Endothelial cell of umbilical vein (primary cell): ENCODE results near the gene PCSK6. TPM values are rescaled to one million over a fixed set of nuclear protein-coding genes. Genes with fewer than 3 reads are reported as not detected.

Experiments
- BruUV-seq: library from RNA; stranded (reverse); fragments of 400-500 nt; replicated peaks from 2 replicates; lab custom pipeline; 2021; lab: Mats Ljungman, UMichigan
- CTCF ChIA-PET: fragments of 300-600, 350-600 bp; sonication (Branson Sonifier 250); formaldehyde crosslinking; loops from one replicate; lab custom pipeline; 2021; ENCODE audit warnings: antibody characterized with exemption, inconsistent platforms; lab: Charles Lee
- POLR2A ChIA-PET: fragments of 300-600, 350-600 bp; sonication (Branson Sonifier 250); formaldehyde crosslinking; loops from one replicate; lab custom pipeline; 2021; ENCODE audit warnings: antibody characterized with exemption, inconsistent platforms; lab: Charles Lee
- DNase-seq: peaks from one replicate; pipeline ENCODE4 v3.0.0-alpha.2; 2011; ENCODE audit warnings: low read depth, low spot score
- FAIRE-seq: peaks from 2 replicates; lab custom pipeline; 2011; peaks lifted over from hg19 to GRCh38; lab: Jason Lieb, UNC
- H2AFZ ChIP-seq: 2 replicates; pipeline ENCODE4 v1.6.0; 2012; ENCODE audit warnings: low read depth, low read length, control low read depth, inconsistent platforms
- H3K27ac ChIP-seq: 2 replicates; pipeline ENCODE4 v1.5.1; 2011; ENCODE audit warnings: low read depth, mild to moderate bottlenecking, control low read depth, low read length, moderate library complexity; ENCODE audit not compliant: insufficient read depth
- H3K27me3 ChIP-seq, 2 experiments: 2 replicates each; pipeline versions ENCODE4 v1.6.0 to v1.6.1; 2011; ENCODE audit warnings: low read length in 2 of 2, mixed read lengths in 1 of 2; ENCODE audit not compliant: control insufficient read depth in 2 of 2, insufficient read depth in 2 of 2
- H3K36me3 ChIP-seq, 2 experiments: 2 replicates in 1 of 2; 3 replicates in 1 of 2; pipeline ENCODE4 v1.5.1; 2011; ENCODE audit warnings: low read length in 2 of 2, mild to moderate bottlenecking in 1 of 2, moderate library complexity in 1 of 2; ENCODE audit not compliant: control insufficient read depth in 2 of 2, insufficient read depth in 2 of 2; ENCODE audit errors: extremely low read depth in 1 of 2
- H3K4me1 ChIP-seq: 3 replicates; pipeline ENCODE4 v1.5.1; 2011; ENCODE audit warnings: mild to moderate bottlenecking, low read length; ENCODE audit not compliant: control insufficient read depth, insufficient read depth; ENCODE audit errors: extremely low read depth
- H3K4me2 ChIP-seq: 2 replicates; pipeline ENCODE4 v1.6.1; 2011; ENCODE audit warnings: low read length, control low read depth, mixed read lengths; ENCODE audit not compliant: insufficient read depth
- H3K4me3 ChIP-seq, 3 experiments: fragments of 200-600 bp in 1 of 3; sonication (generic), shearing (Covaris generic) in 1 of 3; replicated peaks in 1 of 3; 2 replicates each; pipeline ENCODE4 v1.5.1; 2011 to 2016; ENCODE audit warnings: control low read depth in 3 of 3, low read length in 3 of 3, mild to moderate bottlenecking in 2 of 3, inconsistent platforms in 1 of 3, low read depth in 1 of 3, moderate library complexity in 1 of 3; ENCODE audit not compliant: insufficient read depth in 1 of 3
- H3K79me2 ChIP-seq: 2 replicates; pipeline ENCODE4 v1.6.0; 2012; ENCODE audit warnings: low read length, inconsistent platforms; ENCODE audit not compliant: control insufficient read depth, insufficient read depth
- H3K9ac ChIP-seq: replicated peaks from 2 replicates; pipeline ENCODE3; 2011; ENCODE audit warnings: low read length, control low read depth; ENCODE audit not compliant: insufficient read depth; ENCODE audit errors: extremely low read depth
- H3K9me1 ChIP-seq: replicated peaks from 3 replicates; pipeline ENCODE4 v1.6.0; 2011; ENCODE audit warnings: mild to moderate bottlenecking, low read length; ENCODE audit not compliant: control insufficient read depth, insufficient read depth; ENCODE audit errors: extremely low read depth
- H3K9me3 ChIP-seq: replicated peaks from 2 replicates; pipeline ENCODE4 v1.5.1; 2012; ENCODE audit warnings: low read length, inconsistent platforms; ENCODE audit not compliant: control insufficient read depth, insufficient read depth
- H4K20me1 ChIP-seq: replicated peaks from 2 replicates; pipeline ENCODE3; 2011; ENCODE audit warnings: mild to moderate bottlenecking, low read length; ENCODE audit not compliant: control insufficient read depth, insufficient read depth; ENCODE audit errors: extremely low read depth
- EZH2 ChIP-seq: IDR thresholded peaks from 2 replicates; pipeline ENCODE4 v1.6.1; 2012; ENCODE audit warnings: borderline replicate concordance, low read depth, mild to moderate bottlenecking, moderate library complexity, low read length, inconsistent platforms; ENCODE audit not compliant: severe bottlenecking
- FOS ChIP-seq: IDR thresholded peaks from 2 replicates; pipeline ENCODE4 v1.6.1; 2011; ENCODE audit warnings: mild to moderate bottlenecking, low read length, moderate library complexity, borderline replicate concordance; ENCODE audit not compliant: insufficient read depth
- GATA2 ChIP-seq: IDR thresholded peaks from 2 replicates; pipeline ENCODE4 v1.7.0; 2011; ENCODE audit warnings: low read depth, mild to moderate bottlenecking, moderate library complexity, mixed read lengths, low read length; ENCODE audit not compliant: insufficient read length, insufficient read depth
- JUN ChIP-seq: IDR thresholded peaks from 2 replicates; pipeline ENCODE4 v1.6.1; 2011; ENCODE audit warnings: borderline replicate concordance, low read depth; ENCODE audit not compliant: insufficient read length, insufficient read depth
- MYC ChIP-seq: IDR thresholded peaks from one replicate; pipeline ENCODE4 v1.6.1; 2011; ENCODE audit warnings: mild to moderate bottlenecking, low read depth, low read length
- POLR2A ChIP-seq: IDR thresholded peaks from 2 replicates; pipeline ENCODE4 v1.6.1; 2012; ENCODE audit warnings: low read depth, mild to moderate bottlenecking, control low read depth, low read length
- POLR2AphosphoS5 ChIP-seq: IDR thresholded peaks from 2 replicates; pipeline ENCODE4 v1.6.1; 2012; ENCODE audit warnings: low read depth, mild to moderate bottlenecking, control low read depth, low read length, moderate library complexity; ENCODE audit not compliant: insufficient read depth
- dilution Hi-C: fragments of 300-500 bp; cut with MboI; formaldehyde crosslinking; loops from one replicate; pipeline ENCODE4 v1.15.0; 2019; ENCODE audit warnings: low sequenced_read_pairs; ENCODE audit not compliant: extremely low pct_ligation_motif_present
- intact Hi-C: fragments of 100-400 bp; cut with micrococcal nuclease; formaldehyde crosslinking; loops from one replicate; pipeline ENCODE4 v1.10.0; 2022
- polyA plus RNA-seq, 4 experiments: library from polyadenylated mRNA; depleted of rRNA in 3 of 4; stranded (reverse) in 3 of 4; unstranded in 1 of 4; fragments of >200 nt; gene quantifications; 2 replicates each; pipeline versions ENCODE4 v1.2.1 to v1.2.3, GENCODE V29; 2011 to 2012; ENCODE audit warnings: missing spikeins in 1 of 4
- total RNA-seq: library from RNA; stranded (reverse); gene quantifications from 2 replicates; pipeline ENCODE4 v1.2.3, GENCODE V29; 2021
- TF ChIP-seq, protein P1 (sequence below): IDR thresholded peaks from 2 replicates; pipeline ENCODE4 v1.6.1; 2011; ENCODE audit not compliant: insufficient read depth, insufficient read length
- TF ChIP-seq, protein P2 (sequence below), 2 donors: IDR thresholded peaks; 1 replicate in 1 of 2; 2 replicates in 1 of 2; pipeline ENCODE4 v1.5.1; 2011; ENCODE audit warnings: low read length in 2 of 2, mild to moderate bottlenecking in 2 of 2, moderate library complexity in 2 of 2, control low read depth in 1 of 2, inconsistent platforms in 1 of 2, low read depth in 1 of 2; ENCODE audit not compliant: insufficient read depth in 1 of 2; ENCODE audit errors: extremely low read depth in 1 of 2

PCSK6 gene
- total and polyA plus RNA-seq, 2 donors (not counting 3 experiments of a cell fraction or from before 2014, with no cell fraction given), result 0.18 to 0.69 TPM

DNA sequence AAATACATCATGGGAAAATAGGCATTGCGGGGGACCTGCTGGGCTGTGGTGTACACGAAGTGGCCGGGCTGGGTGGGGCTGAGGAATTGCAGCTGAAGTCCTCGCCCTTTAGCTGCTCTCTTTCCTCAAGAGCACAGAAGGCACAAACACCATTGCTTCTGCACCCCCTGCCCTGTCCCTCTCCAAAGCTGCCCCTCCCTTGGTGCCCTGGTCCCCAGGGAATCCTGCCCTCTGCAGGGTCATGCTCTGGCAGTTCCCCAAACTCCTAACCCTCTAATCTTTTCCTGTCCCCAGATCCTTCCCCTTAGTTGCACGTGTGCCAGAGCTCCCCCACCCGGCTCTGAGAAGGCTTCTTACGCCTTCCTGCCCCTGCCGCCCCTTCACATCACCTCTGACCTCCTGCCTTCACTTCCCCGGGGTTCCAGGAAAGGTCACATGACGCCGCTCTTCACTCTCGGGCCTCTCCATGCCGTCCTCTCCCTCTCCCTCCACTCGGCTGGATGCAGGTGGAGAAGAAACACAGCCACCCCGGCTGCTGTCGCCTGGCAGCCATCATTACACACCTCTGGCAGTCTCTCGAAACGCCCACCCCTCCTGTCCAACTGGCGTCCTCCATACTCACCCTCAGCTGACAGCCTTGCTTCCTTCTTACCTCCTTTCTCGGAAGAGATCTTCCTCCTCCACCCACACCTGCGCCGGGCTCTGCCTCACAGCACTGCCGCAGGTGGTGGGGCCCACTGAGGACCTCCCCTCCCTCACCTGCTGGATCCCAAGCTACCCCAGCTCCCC, 6.9 kb upstream of the PCSK6 start:
- Histone ChIP-seq H3K9ac (no peak overlapping the region), H3K9me3 (no peaks in the 10 kb centered on the region), H3K9me1 (no peaks in the 10 kb centered on the region), H3K4me2 (no peak overlapping the region), H4K20me1 (no peaks in the 10 kb centered on the region), H3K4me3 (no peak overlapping the region), H3K79me2 (no peaks in the 10 kb centered on the region), H3K4me1 (no peaks in the 10 kb centered on the region), H3K27me3 (peaks cover 5 to 9% of the 10 kb centered on the region in 2 experiments), H2AFZ (no peak overlapping the region), H3K36me3 (no peaks in the 10 kb centered on the region), H3K27ac (no peak overlapping the region)
- BruUV-seq, result no TSS peak
- FAIRE-seq (no peak), DNase-seq (no peak)
- ChIA-PET CTCF (no interaction called here), POLR2A (no interaction called here)
- dilution Hi-C loops (no loop called here), intact Hi-C loops (no loop called here)
- TF ChIP-seq, protein P1, sequence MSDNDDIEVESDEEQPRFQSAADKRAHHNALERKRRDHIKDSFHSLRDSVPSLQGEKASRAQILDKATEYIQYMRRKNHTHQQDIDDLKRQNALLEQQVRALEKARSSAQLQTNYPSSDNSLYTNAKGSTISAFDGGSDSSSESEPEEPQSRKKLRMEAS, result no peak
- TF ChIP-seq POLR2A (no peak), MYC (no peak), FOS (no peak), POLR2AphosphoS5 (no peak), JUN (no peak), EZH2 (no peak), GATA2 (no peak)
- TF ChIP-seq, protein P2, sequence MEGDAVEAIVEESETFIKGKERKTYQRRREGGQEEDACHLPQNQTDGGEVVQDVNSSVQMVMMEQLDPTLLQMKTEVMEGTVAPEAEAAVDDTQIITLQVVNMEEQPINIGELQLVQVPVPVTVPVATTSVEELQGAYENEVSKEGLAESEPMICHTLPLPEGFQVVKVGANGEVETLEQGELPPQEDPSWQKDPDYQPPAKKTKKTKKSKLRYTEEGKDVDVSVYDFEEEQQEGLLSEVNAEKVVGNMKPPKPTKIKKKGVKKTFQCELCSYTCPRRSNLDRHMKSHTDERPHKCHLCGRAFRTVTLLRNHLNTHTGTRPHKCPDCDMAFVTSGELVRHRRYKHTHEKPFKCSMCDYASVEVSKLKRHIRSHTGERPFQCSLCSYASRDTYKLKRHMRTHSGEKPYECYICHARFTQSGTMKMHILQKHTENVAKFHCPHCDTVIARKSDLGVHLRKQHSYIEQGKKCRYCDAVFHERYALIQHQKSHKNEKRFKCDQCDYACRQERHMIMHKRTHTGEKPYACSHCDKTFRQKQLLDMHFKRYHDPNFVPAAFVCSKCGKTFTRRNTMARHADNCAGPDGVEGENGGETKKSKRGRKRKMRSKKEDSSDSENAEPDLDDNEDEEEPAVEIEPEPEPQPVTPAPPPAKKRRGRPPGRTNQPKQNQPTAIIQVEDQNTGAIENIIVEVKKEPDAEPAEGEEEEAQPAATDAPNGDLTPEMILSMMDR (IDR thresholded peaks at IDR 0.05; ENCODE audit: extremely low read depth in 1 of 2, insufficient read depth in 1 of 2, low read depth in 1 of 2, low read length in 2 of 2), result no peak
